ENCODE results near the gene ATXN7L1. TPM values are rescaled to one million over a fixed set of nuclear protein-coding genes. Genes with fewer than 3 reads are reported as not detected.
"Not testable (repeated sequence)": the region's sequence is repeated elsewhere in the genome, so short reads cannot be mapped to it uniquely, and the experiment has no call there.

Gene ATXN7L1
- total RNA-seq, 1 donor from 2014 or later = 18.6 TPM

- Mint-ChIP-seq H3K4me1 (no peaks in the 10 kb centered on the region), H3K27ac (no peak overlapping the region), H3K36me3 (ENCODE audit: low read depth) (peaks cover 12% of the 10 kb centered on the region), H3K27me3 (no peaks in the 10 kb centered on the region), H3K4me3 (no peak overlapping the region), H3K9me3 (peaks cover 14% of the 10 kb centered on the region)
- POLR2A ChIA-PET = no interaction called here
- intact Hi-C loops (cut with micrococcal nuclease) = no loop called here
- ATAC-seq (ENCODE audit: low read depth) (no peak), DNase-seq (no peak)
- CTCF ChIA-PET = no interaction called here
- no peak for TF ChIP-seq CTCF (IDR thresholded peaks at IDR 0.05)
These were observed 160.9 kb downstream of the ATXN7L1 start for GRCh38 chr7:105715528-105715927.

GRCh38 chr7:105713488-105714465, 162.6 kb downstream of the ATXN7L1 start:
- Mint-ChIP-seq H3K27me3 (no peaks in the 10 kb centered on the region), H3K27ac (no peak overlapping the region), H3K4me1 (no peaks in the 10 kb centered on the region), H3K4me3 (no peak overlapping the region), H3K36me3 (ENCODE audit: low read depth) (peaks cover 13% of the 10 kb centered on the region), H3K9me3 (peaks cover 17% of the 10 kb centered on the region)
- no peak for DNase-seq
- no peak for TF ChIP-seq CTCF (IDR thresholded peaks at IDR 0.05)
- ChIA-PET POLR2A (interaction anchor here (0.7 kb wide), 1 partner anchor 348 kb away, joined by 4 read pairs; no protein-coding TSS in a partner anchor), CTCF (no interaction called here)
- no peak for ATAC-seq (ENCODE audit: low read depth)
- intact Hi-C loops (cut with micrococcal nuclease) = no loop called here

- H3K27ac Mint-ChIP-seq = no peak overlapping the region
- no peaks in the 10 kb centered on the region for H3K27me3 Mint-ChIP-seq
- no peak overlapping the region for H3K4me3 Mint-ChIP-seq
- no peaks in the 10 kb centered on the region for H3K4me1 Mint-ChIP-seq
- peaks cover 17% of the 10 kb centered on the region for H3K9me3 Mint-ChIP-seq
- no peak for TF ChIP-seq CTCF (IDR thresholded peaks at IDR 0.05)
- CTCF ChIA-PET = no interaction called here
- intact Hi-C loops (cut with micrococcal nuclease) = no loop called here
- ATAC-seq (ENCODE audit: low read depth) (no peak), DNase-seq (no peak)
- POLR2A ChIA-PET = no interaction called here
- peaks cover 13% of the 10 kb centered on the region for H3K36me3 Mint-ChIP-seq (ENCODE audit: low read depth)
These were observed 163.5 kb downstream of the ATXN7L1 start for GRCh38 chr7:105712877-105713276.

- H3K27me3 Mint-ChIP-seq = no peaks in the 10 kb centered on the region
- peaks cover 17% of the 10 kb centered on the region for H3K9me3 Mint-ChIP-seq
- H3K4me3 Mint-ChIP-seq = no peak overlapping the region
- intact Hi-C loops (cut with micrococcal nuclease) = no loop called here
- H3K27ac Mint-ChIP-seq = no peak overlapping the region
- ChIA-PET POLR2A (no interaction called here), CTCF (no interaction called here)
- peaks cover 13% of the 10 kb centered on the region for H3K36me3 Mint-ChIP-seq (ENCODE audit: low read depth)
- DNase-seq = no peak
- no peak for TF ChIP-seq CTCF (IDR thresholded peaks at IDR 0.05)
- no peak for ATAC-seq (ENCODE audit: low read depth)
- H3K4me1 Mint-ChIP-seq = no peaks in the 10 kb centered on the region
These were observed 164.5 kb downstream of the ATXN7L1 start for GRCh38 chr7:105711726-105712402.

GRCh38 chr7:105710720-105711119, 165.7 kb downstream of the ATXN7L1 start:
- H3K27me3 Mint-ChIP-seq; H3K4me1 Mint-ChIP-seq; H3K4me3 Mint-ChIP-seq; CTCF ChIA-PET; intact Hi-C loops (cut with micrococcal nuclease); DNase-seq; H3K27ac Mint-ChIP-seq; ATAC-seq (ENCODE audit: low read depth); POLR2A ChIA-PET: not testable (repeated sequence)
- peaks cover 13% of the 10 kb centered on the region for H3K36me3 Mint-ChIP-seq (ENCODE audit: low read depth)
- peaks cover 17% of the 10 kb centered on the region for H3K9me3 Mint-ChIP-seq

Measured in activated B cell treated with CpG ODN at 0.5 μM for 24 hours (primary cell).